PFSK-1 (cell line): ENCODE data around the gene DLGAP4.

Source experiments
- FOXP2 ChIP-seq: optimal IDR thresholded peaks from 2 replicates; pipeline ENCODE3; 2011; ENCODE audit warnings: borderline replicate concordance, control low read depth, inconsistent platforms; ENCODE audit not compliant: insufficient read depth; ENCODE audit errors: extremely low read length, extremely low read depth
- POLR2AphosphoS5 ChIP-seq: IDR thresholded peaks from 2 replicates; pipeline ENCODE4 v1.6.1; 2012; ENCODE audit warnings: low read depth, mild to moderate bottlenecking, control low read depth, low read length, moderate library complexity
- REST ChIP-seq, 2 experiments: IDR thresholded peaks; 2 replicates each; pipeline versions ENCODE4 v1.6.1 to v1.8.0; 2011 to 2012; ENCODE audit warnings: low read depth in 2 of 2, low read length in 2 of 2, control low read depth in 1 of 2, inconsistent platforms in 1 of 2, mild to moderate bottlenecking in 1 of 2, moderate library complexity in 1 of 2; ENCODE audit not compliant: insufficient read depth in 1 of 2
- SIN3A ChIP-seq: IDR thresholded peaks from 2 replicates; pipeline ENCODE4 v1.6.1; 2012; ENCODE audit warnings: mild to moderate bottlenecking, low read length, moderate library complexity, borderline replicate concordance; ENCODE audit not compliant: insufficient read depth
- TAF1 ChIP-seq: IDR thresholded peaks from 2 replicates; pipeline ENCODE4 v1.6.1; 2012; ENCODE audit warnings: low read length, control low read depth, borderline replicate concordance; ENCODE audit not compliant: insufficient read depth

DNA sequence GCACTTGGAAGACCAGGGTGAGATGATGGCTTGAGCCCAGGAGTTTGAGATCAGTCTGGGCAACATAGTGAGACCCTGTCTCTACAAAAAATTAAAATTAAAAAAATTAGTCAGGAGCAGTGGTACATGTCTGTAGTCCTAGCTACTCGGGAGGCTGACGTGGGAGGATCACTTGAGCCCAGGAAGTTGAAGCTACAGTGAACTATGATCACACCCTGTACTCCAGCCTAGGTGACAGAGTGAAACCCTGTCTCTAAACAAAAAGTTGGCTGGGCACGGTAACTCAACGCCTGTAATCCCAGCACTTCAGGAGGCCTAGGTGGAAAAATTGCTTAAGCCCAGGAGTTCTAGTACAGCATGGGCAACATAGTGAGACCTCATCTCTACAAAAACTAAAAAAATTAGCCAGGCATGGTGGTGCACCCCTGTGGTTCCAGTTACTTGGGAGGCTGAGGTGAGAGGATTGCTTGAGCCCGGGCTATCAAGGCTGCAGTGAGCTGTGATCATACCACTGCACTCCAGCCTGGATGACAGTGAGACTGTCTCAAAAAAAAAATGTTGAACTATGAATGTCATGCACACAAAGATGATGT, 174.4 kb downstream of the DLGAP4 start:
- no peak for TF ChIP-seq SIN3A
- no peak for TF ChIP-seq POLR2AphosphoS5
- TF ChIP-seq REST (IDR thresholded peaks at IDR 0.05; ENCODE audit: insufficient read depth in 1 of 2, low read depth in 2 of 2, low read length in 2 of 2): no peak
- no peak for TF ChIP-seq TAF1
- TF ChIP-seq FOXP2: no peak
